NCI-H524 (cell line): ENCODE measurements around the gene CPSF4.

Experiments
- DNase-seq, 2 experiments: peaks; one replicate each; lab custom pipeline; 2025; lab: John Stamatoyannopoulos, UW

The CPSF4 gene

DNA sequence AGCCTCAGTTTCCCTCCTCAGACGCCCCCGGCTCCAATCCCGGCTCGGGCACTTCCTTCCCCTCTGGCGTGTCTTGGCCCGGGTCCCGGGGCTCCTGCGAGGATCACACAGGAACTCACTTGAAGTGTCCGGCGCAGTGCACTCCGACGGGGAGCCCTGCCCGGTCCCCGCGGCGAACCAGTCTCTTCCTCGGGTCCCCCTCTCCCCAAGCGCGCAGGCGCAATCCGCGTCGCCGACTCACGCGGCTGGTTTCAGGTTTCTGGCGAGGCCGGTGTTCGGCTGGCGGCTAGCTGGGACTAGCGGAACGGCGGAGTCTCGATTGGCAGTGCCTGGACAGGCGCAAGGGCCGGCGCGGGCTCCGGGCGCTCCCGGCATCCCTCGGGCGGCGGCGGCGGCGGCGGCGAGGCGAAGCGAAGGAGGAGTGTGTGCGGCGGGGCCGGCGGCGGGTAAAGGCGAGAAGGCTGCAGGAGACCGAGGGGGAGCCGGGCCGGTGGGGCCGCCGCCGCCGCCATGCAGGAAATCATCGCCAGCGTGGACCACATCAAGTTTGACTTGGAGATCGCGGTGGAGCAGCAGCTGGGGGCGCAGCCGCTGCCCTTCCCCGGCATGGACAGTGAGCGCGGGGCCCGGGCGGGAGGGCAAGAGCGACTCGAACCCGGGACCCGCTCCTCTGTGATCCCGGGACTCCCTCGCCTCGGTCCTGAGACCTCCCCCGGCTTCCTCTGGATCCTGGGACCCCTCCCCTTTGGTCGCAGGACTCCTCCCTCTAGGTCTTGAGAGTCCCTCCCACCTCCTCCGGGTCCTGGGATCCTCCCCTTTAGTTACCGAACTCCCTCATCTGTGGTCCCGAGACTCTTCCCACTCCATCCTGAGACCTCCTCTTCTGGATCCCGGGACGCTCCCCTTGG, at the start of gene CPSF4, which contains the start of gene PTCD1:
CPSF4 (plus strand) TSS at position 371 of the 908 bp plus-strand sequence; CDS start at position 511, 140 bp downstream.
PTCD1 (minus strand) TSS at position 226 of the 908 bp plus-strand sequence. CDS start 3,556 bp downstream, outside the sequence.
- peak; percentile 89 to 91 for DNase-seq

DNA sequence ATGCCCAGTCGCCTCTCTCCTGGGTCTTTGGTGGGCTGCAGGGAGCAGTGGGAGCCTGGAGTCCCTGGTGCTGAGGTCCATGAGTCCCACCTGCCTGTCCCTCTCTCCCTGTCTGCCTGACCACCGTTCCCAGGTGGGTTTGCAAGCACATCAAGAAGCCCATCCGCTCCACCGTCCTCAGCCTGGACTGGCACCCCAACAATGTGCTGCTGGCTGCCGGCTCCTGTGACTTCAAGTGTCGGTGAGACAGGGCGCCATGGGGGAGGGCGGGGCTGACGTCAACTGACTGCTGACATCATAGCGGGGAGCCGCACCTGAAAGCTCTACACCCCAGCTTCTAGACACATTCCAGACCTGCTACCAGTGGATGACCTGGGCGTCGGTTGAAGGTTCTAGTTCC, 49.0 kb upstream of the CPSF4 start:
- DNase-seq: no peak

DNA sequence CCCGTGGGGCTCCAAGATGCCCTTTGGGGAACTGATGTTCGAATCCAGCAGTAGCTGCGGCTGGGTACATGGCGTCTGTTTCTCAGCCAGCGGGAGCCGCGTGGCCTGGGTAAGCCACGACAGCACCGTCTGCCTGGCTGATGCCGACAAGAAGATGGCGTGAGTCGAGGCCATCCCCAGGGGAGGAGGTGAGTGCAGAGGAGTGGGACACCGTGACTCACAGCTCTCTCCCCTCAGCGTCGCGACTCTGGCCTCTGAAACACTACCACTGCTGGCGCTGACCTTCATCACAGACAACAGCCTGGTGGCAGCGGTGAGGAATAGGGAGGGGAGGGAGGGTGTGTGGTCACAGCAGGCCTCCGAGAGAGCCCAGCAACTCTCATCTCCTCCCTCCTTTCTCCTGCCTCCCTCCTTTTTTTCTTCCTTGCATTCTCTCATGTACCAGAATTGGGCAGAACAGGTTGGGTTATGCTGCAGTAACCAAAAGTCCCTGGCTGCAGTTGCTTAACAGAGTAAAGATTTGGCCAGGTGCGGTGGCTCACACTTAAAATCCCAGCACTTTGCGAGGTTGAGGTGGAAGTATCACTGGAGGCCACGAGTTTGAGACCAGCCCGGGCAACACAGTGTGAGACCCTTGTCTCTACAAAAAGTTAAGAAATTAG, 47.7 kb upstream of the CPSF4 start:
- no peak for DNase-seq

DNA sequence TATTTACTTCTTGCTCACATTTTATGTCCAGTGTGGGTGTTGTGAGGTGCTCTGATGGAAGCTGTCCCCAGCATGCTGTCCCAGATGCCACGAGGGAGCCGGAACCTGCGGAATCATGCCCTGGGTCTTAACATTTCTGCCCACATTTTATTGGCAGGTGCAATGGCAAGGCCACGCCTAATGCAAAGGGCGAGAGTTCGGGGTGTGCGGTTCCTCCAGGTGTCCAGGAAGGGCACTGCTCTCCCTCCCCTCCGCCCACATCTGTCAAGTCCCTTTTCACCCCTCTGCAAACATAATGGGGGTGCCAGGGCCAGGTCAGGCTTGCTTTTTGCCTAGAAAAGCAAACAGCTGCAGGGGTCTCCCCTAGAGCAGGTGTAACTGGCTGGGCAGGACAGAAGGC, 46.7 kb upstream of the CPSF4 start:
- DNase-seq: no peak

DNA sequence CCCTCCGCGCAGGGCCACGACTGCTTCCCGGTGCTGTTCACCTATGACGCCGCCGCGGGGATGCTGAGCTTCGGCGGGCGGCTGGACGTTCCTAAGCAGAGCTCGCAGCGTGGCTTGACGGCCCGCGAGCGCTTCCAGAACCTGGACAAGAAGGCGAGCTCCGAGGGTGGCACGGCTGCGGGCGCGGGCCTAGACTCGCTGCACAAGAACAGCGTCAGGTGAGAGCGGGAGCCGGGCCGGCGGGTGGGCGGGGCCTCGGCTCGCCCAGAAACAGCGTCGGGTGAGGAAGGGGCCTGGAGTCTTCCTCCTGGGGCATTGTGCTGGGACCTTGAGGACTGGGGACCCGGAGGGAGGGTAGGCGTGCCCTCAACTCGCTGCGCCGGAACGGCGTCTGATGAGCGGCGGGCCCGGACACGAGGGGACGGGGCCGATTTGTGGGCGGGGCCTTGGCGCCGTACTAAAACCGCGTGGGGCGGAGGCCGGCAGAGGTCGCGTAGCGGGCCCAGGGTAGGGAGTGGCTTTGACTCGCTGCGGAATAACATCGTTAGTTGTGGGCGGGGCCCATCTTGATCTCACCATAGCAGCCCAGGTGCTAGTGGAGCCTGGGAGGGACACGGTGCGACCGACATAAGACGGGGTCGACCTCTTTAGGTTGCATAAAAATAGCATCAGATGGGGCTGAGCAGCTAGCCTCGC, 45.9 kb upstream of the CPSF4 start:
- peak; percentile 43 to 77 for DNase-seq

DNA sequence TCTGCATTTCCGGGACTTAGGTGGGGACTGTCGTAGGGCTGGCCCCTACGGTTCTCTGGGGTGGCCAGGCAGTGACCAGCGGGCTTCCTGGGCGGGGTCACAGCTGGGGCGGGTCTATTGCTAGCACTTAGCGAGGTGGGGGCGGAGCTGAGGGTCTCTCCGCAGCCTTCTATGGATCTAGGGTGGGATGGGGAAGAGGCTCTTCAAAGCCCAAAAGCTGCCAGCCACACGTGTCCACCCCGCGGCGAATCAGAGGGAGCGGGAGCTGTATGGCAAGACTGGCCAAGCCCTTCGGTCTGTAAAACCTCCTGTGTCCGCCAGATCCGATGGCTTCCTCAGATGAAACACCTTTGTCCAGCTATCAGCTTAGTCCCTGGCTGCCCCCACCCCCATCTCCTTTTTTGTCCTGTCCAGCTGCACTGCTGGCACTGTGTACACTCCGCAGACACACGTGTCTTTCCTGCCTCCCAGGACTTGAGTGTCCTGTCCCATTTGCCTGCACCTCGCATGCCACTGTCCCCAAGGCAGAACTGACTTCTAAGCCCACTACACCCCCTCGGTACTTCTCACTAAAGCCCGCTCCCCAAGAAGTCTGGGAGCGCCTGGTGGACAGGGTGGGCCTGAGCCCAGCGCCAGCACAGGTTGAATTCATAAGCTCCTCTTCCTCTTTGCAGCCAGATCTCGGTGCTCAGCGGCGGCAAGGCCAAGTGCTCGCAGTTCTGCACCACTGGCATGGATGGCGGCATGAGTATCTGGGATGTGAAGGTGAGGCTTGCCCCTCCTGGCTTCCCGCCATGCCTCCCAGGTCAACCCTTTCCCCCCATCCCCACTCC, 45.2 kb upstream of the CPSF4 start:
- DNase-seq: peak; percentile 12 to 69

GRCh38 chr7:99394188-99394502, 44.6 kb upstream of the CPSF4 start:
- no peak for DNase-seq

DNA sequence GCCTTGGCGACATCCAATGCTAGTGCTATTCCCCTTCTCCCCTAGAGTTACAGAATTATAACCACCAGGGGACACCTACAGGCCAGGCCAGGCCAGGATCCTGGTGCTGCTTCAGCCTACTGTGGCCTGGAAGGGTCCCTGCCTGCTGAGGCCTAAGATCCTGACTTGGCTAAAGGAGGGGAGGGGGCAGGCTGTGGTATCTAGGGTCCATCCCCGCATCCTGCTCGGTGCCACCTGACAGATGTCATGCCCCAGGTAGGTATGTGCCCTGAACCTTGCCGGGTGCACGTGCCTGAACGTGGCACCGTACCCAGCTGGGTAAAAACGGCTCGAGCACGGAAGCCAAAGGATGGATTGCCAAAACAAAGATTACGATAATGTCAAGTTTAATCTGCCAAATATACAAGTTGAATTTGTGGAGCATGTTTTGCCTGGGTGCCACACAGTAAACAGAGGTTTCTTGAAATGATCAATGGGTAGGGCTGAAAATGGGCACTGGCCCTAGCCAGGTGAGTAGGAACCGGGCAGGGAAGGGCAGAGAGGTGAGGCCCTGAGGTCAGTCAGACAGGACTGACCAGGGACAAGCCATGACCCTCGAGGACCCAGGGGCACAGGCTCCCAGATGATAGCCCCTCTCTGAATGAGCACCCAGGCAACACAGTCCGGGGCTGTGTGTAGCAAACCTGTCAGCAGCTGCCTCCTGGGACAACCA, 43.0 kb upstream of the CPSF4 start:
- DNase-seq: no peak

DNA sequence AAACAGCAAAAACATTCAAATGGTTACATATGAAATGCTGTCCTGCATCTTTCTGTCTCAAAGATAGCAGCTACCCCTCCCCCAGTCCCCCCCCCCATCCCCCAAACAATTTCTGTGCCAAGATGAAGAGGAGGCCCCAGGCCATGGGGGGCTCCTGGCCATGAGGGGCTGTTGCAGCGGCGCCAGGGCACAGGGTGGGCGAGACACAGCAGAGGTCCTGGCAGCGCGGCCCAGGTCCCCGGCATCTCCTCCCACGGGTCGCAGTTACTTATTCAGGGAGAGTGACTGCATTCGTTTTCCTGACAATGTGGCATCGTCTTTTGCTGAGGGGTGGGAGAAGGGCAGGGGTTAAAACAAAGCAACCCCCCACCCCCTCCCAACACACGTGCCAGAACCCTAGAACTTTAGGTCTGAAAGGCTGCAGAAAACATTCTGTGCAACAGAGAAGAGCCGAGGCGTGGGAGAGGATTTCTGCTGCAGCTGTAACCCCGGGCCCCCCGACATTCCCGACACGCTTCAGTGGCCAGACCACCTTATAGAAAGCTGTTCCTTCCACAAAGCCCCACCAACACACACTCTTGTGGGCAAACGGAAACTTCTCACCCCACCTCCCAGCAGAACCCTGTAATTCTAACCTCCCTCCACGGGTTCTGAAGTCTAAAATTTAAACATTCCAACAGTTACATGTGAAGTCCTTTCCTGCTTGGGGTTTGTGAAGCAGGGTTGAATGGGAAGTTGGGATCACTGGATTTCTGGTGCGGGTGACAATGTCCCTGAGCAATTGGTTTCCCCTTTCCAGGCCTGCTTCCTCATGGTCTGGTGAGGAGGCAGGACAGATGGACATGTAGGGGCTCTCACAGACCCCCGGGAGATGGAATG, 42.1 kb upstream of the CPSF4 start:
- DNase-seq: no peak

DNA sequence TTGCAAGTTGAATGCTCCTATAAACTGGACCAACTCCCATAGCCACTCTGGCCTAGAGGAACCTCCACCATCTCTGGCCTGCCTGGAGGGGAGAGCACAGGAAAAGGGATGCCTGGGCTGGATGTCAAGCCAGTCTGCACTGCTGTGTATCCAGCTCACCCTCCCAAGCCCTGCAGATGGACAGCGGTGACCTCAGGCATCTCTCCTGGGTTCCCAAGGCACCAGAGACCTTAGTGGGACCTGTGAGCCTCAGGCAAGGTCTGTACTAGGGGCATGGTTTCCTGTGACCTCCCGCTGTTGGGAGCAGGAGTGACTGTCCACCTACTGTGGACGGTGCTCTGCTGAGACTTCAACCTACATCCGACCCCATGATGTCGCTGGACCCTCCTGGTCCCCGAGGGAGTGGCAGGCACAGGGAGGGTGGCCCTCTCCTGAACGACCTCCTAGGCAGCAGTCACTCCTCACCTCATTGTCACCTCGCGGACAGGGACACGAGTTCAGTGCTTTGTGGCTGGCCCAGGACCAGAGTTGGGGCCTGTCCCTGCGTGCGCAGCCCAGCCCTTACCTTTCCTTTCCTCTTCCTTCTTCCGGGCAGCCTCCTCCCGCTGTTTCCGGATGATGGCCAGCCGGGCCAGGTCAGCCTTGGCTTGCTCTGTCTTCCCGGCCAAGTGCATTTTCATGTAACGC, 41.3 kb upstream of the CPSF4 start:
- DNase-seq: no peak

- DNase-seq: no peak
Measured at GRCh38 chr7:99398891-99399445, 39.8 kb upstream of the CPSF4 start.

DNA sequence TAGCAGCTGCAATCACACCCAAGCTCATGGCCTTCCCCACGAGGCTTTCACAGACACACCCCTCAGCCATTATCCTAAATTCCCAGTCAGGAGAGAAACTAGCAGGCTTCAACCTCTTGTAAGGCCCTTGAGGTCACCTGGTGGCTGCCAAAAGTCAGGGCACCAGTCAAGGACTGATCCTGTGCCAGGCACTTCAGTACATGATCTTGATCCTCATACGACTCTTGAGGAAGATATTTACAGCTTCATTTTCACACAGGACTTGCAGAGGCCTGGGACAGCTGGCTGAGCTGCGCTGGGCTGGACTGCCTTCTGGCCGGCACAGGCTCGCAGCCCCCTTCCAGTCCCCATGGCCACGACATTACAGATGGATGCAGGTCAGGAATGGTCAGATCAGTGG, 39.1 kb upstream of the CPSF4 start:
- DNase-seq: no peak

DNA sequence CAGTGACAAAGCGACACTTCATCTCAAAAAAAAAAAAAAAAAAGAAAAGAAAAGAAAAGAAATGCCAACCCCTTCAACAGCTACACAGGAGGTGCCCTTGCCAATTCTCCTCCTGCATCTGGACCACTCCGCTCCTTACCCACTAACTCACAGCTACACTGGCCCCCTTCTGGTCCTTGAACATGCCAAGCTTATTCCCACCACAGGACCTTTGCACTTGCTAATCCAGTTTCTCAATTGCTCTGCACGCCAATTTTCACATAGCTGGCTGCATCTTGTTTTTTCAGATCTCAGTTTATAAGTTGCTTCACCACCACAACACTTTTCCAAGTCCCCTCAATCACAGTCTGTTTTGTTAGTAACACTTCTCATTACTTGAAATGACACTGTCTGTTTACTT, 35.9 kb upstream of the CPSF4 start:
- no peak for DNase-seq

DNA sequence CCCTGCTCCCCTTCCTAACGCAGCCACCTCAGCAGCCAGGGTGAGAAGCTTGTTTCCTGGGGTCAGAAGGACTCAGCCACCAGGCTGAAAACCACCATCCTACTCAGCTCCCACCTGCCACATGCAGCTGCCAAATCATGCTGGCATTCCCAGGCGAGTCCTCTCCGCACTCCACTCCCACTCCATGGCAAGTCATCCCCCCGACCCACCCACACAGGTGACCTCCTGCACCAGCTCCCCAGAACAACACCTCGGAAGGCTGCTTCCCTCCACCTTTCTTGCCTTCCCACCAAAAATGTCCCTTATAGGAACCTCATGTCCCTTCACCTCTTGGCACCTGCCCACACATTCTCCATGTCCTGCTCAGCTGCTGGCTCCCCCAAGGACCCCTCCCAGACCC, 35.0 kb upstream of the CPSF4 start:
- DNase-seq: no peak

GRCh38 chr7:99404235-99404976, 34.3 kb upstream of the CPSF4 start:
- DNase-seq: no peak

DNA sequence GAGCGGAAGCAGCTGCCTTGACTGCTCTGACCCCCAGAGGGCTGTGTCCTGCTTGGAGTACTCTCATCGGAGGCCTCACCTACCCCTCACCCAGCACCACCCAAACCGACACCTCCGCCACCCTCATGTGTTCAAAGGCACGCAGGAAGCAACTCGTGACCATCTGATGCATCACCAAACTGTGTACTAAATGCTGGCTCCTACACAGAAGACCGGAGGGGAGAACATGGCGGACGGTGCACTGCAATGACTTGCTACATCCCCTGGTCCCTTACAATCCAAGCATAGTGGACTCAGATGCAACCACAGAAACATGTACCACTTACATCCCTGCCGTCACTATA, 33.8 kb upstream of the CPSF4 start:
- no peak for DNase-seq

DNA sequence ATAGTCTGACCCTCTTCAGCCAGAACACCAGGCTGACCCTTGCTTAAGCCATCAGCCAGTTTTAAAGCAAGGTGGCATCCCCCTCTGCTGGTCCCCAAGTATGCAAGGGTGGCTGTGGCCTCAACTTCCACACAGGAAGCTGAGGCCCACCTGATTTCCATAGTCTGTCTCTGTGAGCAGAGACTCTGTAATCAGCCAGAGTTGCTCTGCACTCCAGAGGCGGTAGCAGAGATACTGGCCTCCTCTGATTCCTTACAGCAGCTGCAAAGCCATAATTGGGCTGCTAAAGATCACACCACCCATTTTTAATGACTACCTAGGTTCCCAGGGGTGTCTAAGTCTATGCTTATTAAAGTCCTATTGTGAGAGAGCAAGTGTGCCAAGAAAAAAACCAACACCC, 32.2 kb upstream of the CPSF4 start:
- DNase-seq: no peak

DNA sequence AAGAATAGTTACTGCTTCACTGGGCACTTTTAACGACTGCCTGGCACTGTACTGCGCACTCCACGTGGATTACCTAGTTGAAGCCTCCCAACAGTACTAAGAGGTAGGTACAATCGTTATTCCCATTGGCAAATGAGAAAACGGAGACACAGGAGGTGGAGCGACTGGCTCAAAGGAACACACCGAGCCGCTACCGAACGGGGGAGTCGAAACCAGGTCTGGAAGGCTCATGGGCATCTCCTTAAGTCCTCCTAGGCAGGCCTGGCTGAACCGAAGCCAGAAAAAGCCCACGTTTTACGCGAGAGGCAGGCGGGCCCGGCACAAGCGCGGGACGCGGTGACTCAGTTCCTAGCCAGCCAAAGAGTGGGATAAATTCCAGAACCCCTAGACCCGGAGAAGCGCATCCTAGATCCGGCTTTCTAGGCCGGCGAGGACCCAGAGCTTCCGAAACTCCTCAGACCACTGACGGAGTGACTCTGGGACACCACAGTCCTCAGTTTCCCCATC, 30.8 kb upstream of the CPSF4 start:
- peak in 1 of 2 experiments; percentile 13 for DNase-seq
